ENCODE measurements around the gene ITGB6. TPM values are rescaled to one million over a fixed set of nuclear protein-coding genes. Genes with fewer than 3 reads are reported as not detected.

ITGB6 gene
- total and polyA plus RNA-seq, 2 donors (not counting 1 experiment from before 2014, with no cell fraction given), result 0.01 TPM; not detected in 1

DNA sequence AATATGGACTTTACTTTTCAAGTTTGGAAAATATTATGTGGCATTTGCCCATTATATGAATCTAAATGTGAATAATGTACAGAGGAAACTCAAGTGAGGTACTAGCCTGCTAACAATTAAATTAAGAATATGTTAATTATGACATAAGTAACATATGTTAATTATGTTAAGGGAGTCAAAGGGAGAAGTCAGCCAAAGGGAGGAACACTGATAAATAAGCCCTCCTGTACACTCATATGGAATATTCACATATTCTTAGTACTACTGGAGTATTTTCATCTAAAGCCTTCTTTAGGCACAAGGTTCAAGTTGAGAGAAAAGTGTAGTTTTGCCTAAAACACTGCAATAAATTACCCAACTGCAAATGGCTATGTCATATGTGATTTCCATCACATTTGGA is 30.1 kb downstream of the ITGB6 start:
- H3K4me1 ChIP-seq (ENCODE audit: control insufficient read depth, extremely low read depth, insufficient read depth, low read length), result no peaks in the 10 kb centered on the region
- no peak overlapping the region for H3K27ac ChIP-seq (ENCODE audit: insufficient read depth, low read length)
- no peak overlapping the region for H3K9ac ChIP-seq (ENCODE audit: insufficient read depth, low read length)
- no peak overlapping the region for H3K4me2 ChIP-seq (ENCODE audit: extremely low read depth, insufficient read depth, low read length)
- H3K27me3 ChIP-seq (ENCODE audit: control insufficient read depth, insufficient read depth, low read length), result no peaks in the 10 kb centered on the region
- H3K36me3 ChIP-seq (ENCODE audit: control insufficient read depth, insufficient read depth, low read length), result no peaks in the 10 kb centered on the region
- no peaks in the 10 kb centered on the region for H4K20me1 ChIP-seq (ENCODE audit: control insufficient read depth, extremely low read depth, insufficient read depth, low read length)
- H3K9me3 ChIP-seq (ENCODE audit: control insufficient read depth, insufficient read depth, low read depth, low read length), result no peaks in the 10 kb centered on the region
- no peaks in the 10 kb centered on the region for H3K79me2 ChIP-seq (ENCODE audit: control insufficient read depth, insufficient read depth, low read length)
- no peak overlapping the region for H2AFZ ChIP-seq (ENCODE audit: low read length)
- no peak overlapping the region for H3K4me3 ChIP-seq (replicated peaks in 1 of 4; ENCODE audit: control extremely low read depth in 1 of 4, insufficient read depth in 1 of 4, low read depth in 3 of 4, low read length in 4 of 4)
- no peak for DNase-seq (ENCODE audit: low read depth in 2 of 2)
- TF ChIP-seq EZH2 (IDR thresholded peaks at IDR 0.05; ENCODE audit: low read length, missing control alignments), result no peak
- TF ChIP-seq, protein P1, sequence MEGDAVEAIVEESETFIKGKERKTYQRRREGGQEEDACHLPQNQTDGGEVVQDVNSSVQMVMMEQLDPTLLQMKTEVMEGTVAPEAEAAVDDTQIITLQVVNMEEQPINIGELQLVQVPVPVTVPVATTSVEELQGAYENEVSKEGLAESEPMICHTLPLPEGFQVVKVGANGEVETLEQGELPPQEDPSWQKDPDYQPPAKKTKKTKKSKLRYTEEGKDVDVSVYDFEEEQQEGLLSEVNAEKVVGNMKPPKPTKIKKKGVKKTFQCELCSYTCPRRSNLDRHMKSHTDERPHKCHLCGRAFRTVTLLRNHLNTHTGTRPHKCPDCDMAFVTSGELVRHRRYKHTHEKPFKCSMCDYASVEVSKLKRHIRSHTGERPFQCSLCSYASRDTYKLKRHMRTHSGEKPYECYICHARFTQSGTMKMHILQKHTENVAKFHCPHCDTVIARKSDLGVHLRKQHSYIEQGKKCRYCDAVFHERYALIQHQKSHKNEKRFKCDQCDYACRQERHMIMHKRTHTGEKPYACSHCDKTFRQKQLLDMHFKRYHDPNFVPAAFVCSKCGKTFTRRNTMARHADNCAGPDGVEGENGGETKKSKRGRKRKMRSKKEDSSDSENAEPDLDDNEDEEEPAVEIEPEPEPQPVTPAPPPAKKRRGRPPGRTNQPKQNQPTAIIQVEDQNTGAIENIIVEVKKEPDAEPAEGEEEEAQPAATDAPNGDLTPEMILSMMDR (conservative IDR thresholded peaks at IDR 0.05 in 1 of 2, IDR thresholded peaks at IDR 0.05 in 1 of 2; ENCODE audit: low read depth in 1 of 2, low read length in 2 of 2), result no peak

DNA sequence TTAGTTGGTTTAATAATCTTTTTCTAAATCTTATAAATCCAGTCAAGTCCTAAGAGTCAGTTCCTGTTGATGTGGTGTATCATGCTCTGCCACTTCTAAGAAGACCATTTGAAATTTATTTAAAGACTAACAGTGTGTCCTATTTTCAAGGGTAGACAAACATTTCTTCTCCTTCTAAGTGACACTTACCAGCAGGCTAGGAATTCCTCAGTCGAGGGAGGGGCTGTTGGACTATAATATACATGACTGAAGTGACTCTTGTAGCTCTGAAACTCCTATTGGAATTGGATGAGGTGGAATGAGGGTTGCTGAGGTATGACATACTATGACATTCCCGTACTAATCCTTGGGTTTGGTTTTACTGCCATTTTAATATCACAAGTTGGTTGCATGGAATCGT is 30.6 kb downstream of the ITGB6 start:
- Histone ChIP-seq H3K9me3 (ENCODE audit: control insufficient read depth, insufficient read depth, low read depth, low read length) (no peaks in the 10 kb centered on the region), H3K27ac (ENCODE audit: insufficient read depth, low read length) (no peak overlapping the region), H4K20me1 (ENCODE audit: control insufficient read depth, extremely low read depth, insufficient read depth, low read length) (no peaks in the 10 kb centered on the region), H2AFZ (ENCODE audit: low read length) (no peak overlapping the region), H3K9ac (ENCODE audit: insufficient read depth, low read length) (no peak overlapping the region), H3K4me2 (ENCODE audit: extremely low read depth, insufficient read depth, low read length) (no peak overlapping the region), H3K36me3 (ENCODE audit: control insufficient read depth, insufficient read depth, low read length) (no peaks in the 10 kb centered on the region), H3K4me1 (ENCODE audit: control insufficient read depth, extremely low read depth, insufficient read depth, low read length) (no peaks in the 10 kb centered on the region), H3K79me2 (ENCODE audit: control insufficient read depth, insufficient read depth, low read length) (no peaks in the 10 kb centered on the region), H3K27me3 (ENCODE audit: control insufficient read depth, insufficient read depth, low read length) (no peaks in the 10 kb centered on the region), H3K4me3 (replicated peaks in 1 of 4; ENCODE audit: control extremely low read depth in 1 of 4, insufficient read depth in 1 of 4, low read depth in 3 of 4, low read length in 4 of 4) (no peak overlapping the region)
- TF ChIP-seq EZH2 (IDR thresholded peaks at IDR 0.05; ENCODE audit: low read length, missing control alignments), result no peak
- TF ChIP-seq, protein P1 (conservative IDR thresholded peaks at IDR 0.05 in 1 of 2, IDR thresholded peaks at IDR 0.05 in 1 of 2; ENCODE audit: low read depth in 1 of 2, low read length in 2 of 2), result no peak
- DNase-seq (ENCODE audit: low read depth in 2 of 2), result no peak

DNA sequence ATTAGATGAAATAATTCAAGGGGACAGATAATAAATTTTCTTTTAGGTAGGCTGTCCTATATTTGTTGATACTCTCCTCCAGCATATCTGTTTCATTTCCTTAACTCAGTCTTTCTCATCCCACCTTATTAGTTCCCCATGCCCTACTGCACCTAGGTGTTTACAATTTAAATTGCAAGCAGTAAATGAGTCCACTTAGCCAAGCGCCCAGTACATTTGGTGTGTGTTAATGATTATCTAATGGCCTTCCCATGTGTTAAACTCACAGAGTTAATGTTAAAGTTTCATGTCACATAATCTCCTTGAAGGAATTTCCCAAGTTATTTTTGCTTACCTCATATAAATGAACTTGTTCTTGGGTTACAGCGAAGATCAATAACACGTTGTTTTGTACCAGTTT is 31.2 kb downstream of the ITGB6 start:
- no peak overlapping the region for H3K27ac ChIP-seq (ENCODE audit: insufficient read depth, low read length)
- no peaks in the 10 kb centered on the region for H3K79me2 ChIP-seq (ENCODE audit: control insufficient read depth, insufficient read depth, low read length)
- DNase-seq (ENCODE audit: low read depth in 2 of 2), result no peak
- no peak for TF ChIP-seq EZH2 (IDR thresholded peaks at IDR 0.05; ENCODE audit: low read length, missing control alignments)
- TF ChIP-seq, protein P1 (conservative IDR thresholded peaks at IDR 0.05 in 1 of 2, IDR thresholded peaks at IDR 0.05 in 1 of 2; ENCODE audit: low read depth in 1 of 2, low read length in 2 of 2), result no peak
- no peaks in the 10 kb centered on the region for H3K4me1 ChIP-seq (ENCODE audit: control insufficient read depth, extremely low read depth, insufficient read depth, low read length)
- no peaks in the 10 kb centered on the region for H3K36me3 ChIP-seq (ENCODE audit: control insufficient read depth, insufficient read depth, low read length)
- H3K4me3 ChIP-seq (replicated peaks in 1 of 4; ENCODE audit: control extremely low read depth in 1 of 4, insufficient read depth in 1 of 4, low read depth in 3 of 4, low read length in 4 of 4), result no peak overlapping the region
- no peaks in the 10 kb centered on the region for H3K9me3 ChIP-seq (ENCODE audit: control insufficient read depth, insufficient read depth, low read depth, low read length)
- H3K9ac ChIP-seq (ENCODE audit: insufficient read depth, low read length), result no peak overlapping the region
- H3K27me3 ChIP-seq (ENCODE audit: control insufficient read depth, insufficient read depth, low read length), result no peaks in the 10 kb centered on the region
- no peak overlapping the region for H2AFZ ChIP-seq (ENCODE audit: low read length)
- H4K20me1 ChIP-seq (ENCODE audit: control insufficient read depth, extremely low read depth, insufficient read depth, low read length), result no peaks in the 10 kb centered on the region
- no peak overlapping the region for H3K4me2 ChIP-seq (ENCODE audit: extremely low read depth, insufficient read depth, low read length)
